NT2/D1 (cell line): Measurements from ENCODE around the gene METAP1.

ENCODE experiments used
- DNase-seq: peaks from one replicate; pipeline ENCODE4 v3.0.0-alpha.2; 2011; ENCODE audit warnings: low read depth, low spot score
- H3K27me3 ChIP-seq: 2 replicates; pipeline ENCODE4 v1.6.0; 2011; ENCODE audit warnings: mild to moderate bottlenecking; ENCODE audit not compliant: insufficient read length, insufficient read depth
- H3K36me3 ChIP-seq: 2 replicates; pipeline ENCODE4 v1.6.1; 2011; ENCODE audit warnings: mild to moderate bottlenecking, low read length, mixed read lengths; ENCODE audit not compliant: insufficient read depth, insufficient read length
- H3K4me1 ChIP-seq: 2 replicates; pipeline ENCODE4 v1.5.1; 2011; ENCODE audit not compliant: insufficient read depth, insufficient read length
- H3K4me3 ChIP-seq: 2 replicates; pipeline ENCODE4 v1.5.1; 2011; ENCODE audit warnings: low read depth; ENCODE audit not compliant: insufficient read length
- H3K9ac ChIP-seq: 2 replicates; pipeline ENCODE4 v1.6.0; 2011; ENCODE audit warnings: low read depth; ENCODE audit not compliant: insufficient read length
- H3K9me3 ChIP-seq: 2 replicates; pipeline ENCODE4 v1.5.1; 2011; ENCODE audit warnings: mild to moderate bottlenecking, low read length; ENCODE audit not compliant: insufficient read depth
- SUZ12 ChIP-seq: IDR thresholded peaks from 2 replicates; pipeline ENCODE4 v1.6.1; 2011; ENCODE audit not compliant: insufficient read length, insufficient read depth; ENCODE audit errors: extremely low read depth
- YY1 ChIP-seq: IDR thresholded peaks from 2 replicates; pipeline ENCODE4 v1.6.1; 2011; ENCODE audit not compliant: insufficient read length, insufficient read depth
- ZNF274 ChIP-seq: IDR thresholded peaks from 2 replicates; pipeline ENCODE4 v1.6.1; 2011; ENCODE audit warnings: mild to moderate bottlenecking, low read depth, low read length

Gene METAP1

GRCh38 chr4:98961770-98962169 is 33.8 kb upstream of the METAP1 start:
- DNase-seq = no peak
- H3K9me3 ChIP-seq = no peaks in the 10 kb centered on the region
- no peak for TF ChIP-seq ZNF274
- no peak for TF ChIP-seq YY1
- TF ChIP-seq SUZ12 = no peak
- H3K4me1 ChIP-seq = no peaks in the 10 kb centered on the region
- H3K9ac ChIP-seq = no peak overlapping the region
- no peak overlapping the region for H3K4me3 ChIP-seq
- no peaks in the 10 kb centered on the region for H3K27me3 ChIP-seq
- H3K36me3 ChIP-seq = no peaks in the 10 kb centered on the region

GRCh38 chr4:98963538-98964433 is 31.7 kb upstream of the METAP1 start:
- no peaks in the 10 kb centered on the region for H3K9me3 ChIP-seq
- DNase-seq = no peak
- no peaks in the 10 kb centered on the region for H3K36me3 ChIP-seq
- H3K27me3 ChIP-seq = no peaks in the 10 kb centered on the region
- H3K4me3 ChIP-seq = no peak overlapping the region
- H3K4me1 ChIP-seq = no peaks in the 10 kb centered on the region
- H3K9ac ChIP-seq = no peak overlapping the region
- TF ChIP-seq YY1 (no peak), ZNF274 (no peak), SUZ12 (no peak)

- Histone ChIP-seq H3K4me3 (no peak overlapping the region), H3K36me3 (no peaks in the 10 kb centered on the region), H3K27me3 (no peaks in the 10 kb centered on the region), H3K9ac (no peak overlapping the region), H3K9me3 (no peaks in the 10 kb centered on the region), H3K4me1 (no peaks in the 10 kb centered on the region)
- TF ChIP-seq SUZ12 (no peak), YY1 (no peak), ZNF274 (no peak)
- DNase-seq = no peak
These were observed 28.6 kb upstream of the METAP1 start for GRCh38 chr4:98966926-98967325.

GRCh38 chr4:98967786-98968329 is 27.7 kb upstream of the METAP1 start:
- no peak overlapping the region for H3K9ac ChIP-seq

GRCh38 chr4:98969878-98970785 is 25.4 kb upstream of the METAP1 start:
- Histone ChIP-seq H3K4me3 (no peak overlapping the region), H3K27me3 (no peaks in the 10 kb centered on the region), H3K36me3 (no peaks in the 10 kb centered on the region), H3K9ac (no peak overlapping the region), H3K9me3 (no peaks in the 10 kb centered on the region), H3K4me1 (no peaks in the 10 kb centered on the region)
- no peak for TF ChIP-seq YY1
- no peak for TF ChIP-seq SUZ12
- TF ChIP-seq ZNF274 = no peak
- no peak for DNase-seq

More at GRCh38 chr4:98967786-98968329, 27.7 kb upstream of the METAP1 start:
- TF ChIP-seq ZNF274 = no peak
- TF ChIP-seq SUZ12 = no peak
- no peak for TF ChIP-seq YY1
- Histone ChIP-seq H3K9me3 (no peaks in the 10 kb centered on the region), H3K36me3 (no peaks in the 10 kb centered on the region), H3K4me1 (no peaks in the 10 kb centered on the region), H3K4me3 (no peak overlapping the region), H3K27me3 (no peaks in the 10 kb centered on the region)
- DNase-seq = no peak

GRCh38 chr4:98976716-98977115 is 18.8 kb upstream of the METAP1 start:
- TF ChIP-seq SUZ12 = no peak
- no peak for TF ChIP-seq ZNF274
- no peak for TF ChIP-seq YY1
- no peaks in the 10 kb centered on the region for H3K27me3 ChIP-seq
- H3K4me1 ChIP-seq = no peaks in the 10 kb centered on the region
- no peak overlapping the region for H3K9ac ChIP-seq
- no peaks in the 10 kb centered on the region for H3K36me3 ChIP-seq
- no peaks in the 10 kb centered on the region for H3K9me3 ChIP-seq
- DNase-seq = no peak
- H3K4me3 ChIP-seq = no peak overlapping the region
